DMS53 (cell line): ENCODE measurements around the gene NXF1.
"Not testable (repeated sequence)": the region's sequence is repeated elsewhere in the genome, so short reads cannot be mapped to it uniquely, and the experiment has no call there.

Experiments used
- DNase-seq: peaks from one replicate; lab custom pipeline; 2025; lab: John Stamatoyannopoulos, UW

NXF1 gene

DNA sequence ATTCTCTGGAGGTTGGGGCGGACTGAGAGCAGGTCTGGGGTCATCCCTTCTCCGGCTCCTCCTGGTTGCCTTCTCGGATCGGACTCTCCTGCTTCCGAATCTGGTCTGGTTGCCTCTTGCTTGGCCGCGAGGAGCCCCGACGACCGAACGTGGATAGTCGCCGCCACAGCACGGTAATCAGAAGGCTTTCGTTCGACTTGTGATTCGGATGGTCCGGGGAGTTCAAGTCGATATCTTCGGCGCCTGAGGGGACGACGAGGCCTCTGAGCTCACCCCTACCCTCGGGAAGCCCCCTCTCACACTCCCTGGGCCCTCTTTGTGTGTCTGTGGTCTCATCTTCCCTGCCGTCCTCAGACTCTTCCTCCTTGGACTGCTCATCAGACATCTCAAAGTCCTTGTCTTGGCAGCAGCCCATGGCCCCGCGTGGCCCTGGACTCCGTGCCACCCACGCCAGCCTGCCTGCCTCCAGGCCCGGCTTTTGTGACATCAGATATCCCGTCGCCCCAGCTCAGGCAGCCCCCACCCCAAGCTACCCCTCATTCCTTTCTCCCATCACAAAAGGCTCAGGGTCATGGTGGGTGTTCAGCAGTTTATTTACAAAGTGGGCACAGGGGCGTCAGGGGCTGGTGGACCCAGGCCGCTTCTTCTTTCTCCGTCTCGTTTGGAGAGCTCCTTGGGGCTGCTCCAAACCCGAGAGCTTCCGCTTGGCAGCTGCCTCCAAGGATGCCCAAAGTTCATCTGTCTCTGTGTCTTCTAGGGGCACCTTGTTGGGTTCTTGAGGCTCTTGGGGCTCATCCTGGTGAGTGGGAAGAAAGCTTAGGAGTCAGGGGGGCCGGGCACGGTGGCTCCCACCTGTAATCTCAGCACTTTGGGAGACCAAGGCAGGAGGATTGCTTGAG lies 27.3 kb upstream of the NXF1 start, which contains the start of gene TEX54:
Gene TEX54, minus strand, starts transcription at position 506 of the 899 bp plus-strand sequence.
- DNase-seq, result peak; percentile 91

GRCh38 chr11:62831520-62832335 lies 26.5 kb upstream of the NXF1 start, which contains the start of gene STX5:
Gene STX5, minus strand, starts transcription at chr11:62832051. Its CDS starts 808 bp downstream, at chr11:62831243.
- DNase-seq, result peak; percentile 99

GRCh38 chr11:62830904-62831519 lies 25.8 kb upstream of the NXF1 start:
- DNase-seq, result no peak

DNA sequence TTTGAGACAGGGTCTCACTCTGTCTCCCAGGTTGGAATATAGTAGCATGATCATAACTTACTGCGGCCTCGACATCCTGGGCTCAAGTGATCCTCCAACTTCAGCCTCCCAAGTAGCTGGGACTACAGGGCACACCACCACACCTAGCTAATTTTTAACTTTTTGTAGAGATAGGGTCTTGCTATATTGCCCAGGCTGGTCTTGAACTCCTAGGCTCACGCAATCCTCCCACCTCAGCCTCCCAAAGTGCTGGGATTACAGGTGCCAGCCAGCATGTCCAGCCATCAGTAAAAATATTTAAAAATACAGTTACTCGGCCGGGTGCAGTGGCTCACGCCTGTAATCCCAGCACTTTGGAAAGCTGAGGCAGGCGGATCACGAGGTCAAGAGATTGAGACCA lies 22.9 kb upstream of the NXF1 start:
- not testable (repeated sequence) for DNase-seq

DNA sequence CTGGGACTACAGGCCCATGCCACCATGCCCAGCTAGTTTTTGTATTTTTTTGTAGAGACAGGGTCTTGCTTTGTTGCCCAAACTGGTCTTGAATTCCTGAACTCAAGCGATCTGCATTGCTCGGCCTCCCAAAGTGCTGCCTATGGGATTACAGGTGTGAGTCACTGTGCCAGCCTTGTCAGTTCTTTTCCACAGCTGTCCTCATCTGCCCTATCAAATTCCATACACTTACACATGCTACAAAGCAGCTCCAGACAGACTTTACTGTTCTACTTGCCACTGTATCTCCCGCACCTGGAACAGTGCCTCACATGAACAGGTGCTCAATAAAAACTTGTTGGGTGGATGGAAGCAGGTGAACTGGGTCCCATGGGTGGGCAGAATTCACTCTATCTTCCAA lies 18.4 kb upstream of the NXF1 start:
- no peak for DNase-seq

DNA sequence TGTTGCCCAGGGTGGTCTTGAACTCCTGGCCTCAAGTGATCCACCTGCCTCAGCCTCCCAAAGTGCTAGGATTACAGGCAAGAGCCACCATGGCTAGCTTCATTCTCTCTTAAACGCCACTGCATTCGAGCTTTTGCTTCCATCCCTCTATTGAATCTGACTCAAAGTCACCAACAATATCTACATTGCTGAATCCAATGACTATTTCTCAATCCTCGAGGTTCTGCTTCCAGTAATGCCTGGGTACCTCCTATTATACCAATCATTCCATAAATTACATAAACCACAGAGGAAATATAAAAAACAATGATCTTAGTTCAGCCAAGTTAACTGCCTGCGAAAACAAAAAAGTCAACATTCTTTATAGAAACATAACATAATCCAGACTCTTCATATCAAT lies 11.9 kb upstream of the NXF1 start:
- DNase-seq, result no peak

DNA sequence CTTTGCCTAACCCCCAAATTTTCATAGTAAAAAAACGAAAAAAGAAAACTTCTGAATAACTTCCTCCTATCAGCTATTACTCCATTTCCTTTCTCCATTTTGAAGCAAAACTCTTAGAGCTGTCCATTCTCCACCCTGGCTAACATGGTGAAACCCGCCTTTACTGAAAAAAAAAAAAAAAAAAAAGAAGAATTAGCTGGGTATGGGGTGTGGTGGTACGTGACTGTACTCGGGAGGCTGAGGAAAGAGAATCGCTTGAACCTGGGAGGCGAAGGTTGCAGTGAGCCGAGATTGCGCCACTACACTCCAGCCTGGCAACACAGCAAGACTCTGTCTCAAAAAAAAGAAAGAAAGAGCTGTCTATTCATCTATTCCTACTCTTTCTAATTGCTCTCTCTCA lies 11.3 kb upstream of the NXF1 start:
- DNase-seq, result no peak

DNA sequence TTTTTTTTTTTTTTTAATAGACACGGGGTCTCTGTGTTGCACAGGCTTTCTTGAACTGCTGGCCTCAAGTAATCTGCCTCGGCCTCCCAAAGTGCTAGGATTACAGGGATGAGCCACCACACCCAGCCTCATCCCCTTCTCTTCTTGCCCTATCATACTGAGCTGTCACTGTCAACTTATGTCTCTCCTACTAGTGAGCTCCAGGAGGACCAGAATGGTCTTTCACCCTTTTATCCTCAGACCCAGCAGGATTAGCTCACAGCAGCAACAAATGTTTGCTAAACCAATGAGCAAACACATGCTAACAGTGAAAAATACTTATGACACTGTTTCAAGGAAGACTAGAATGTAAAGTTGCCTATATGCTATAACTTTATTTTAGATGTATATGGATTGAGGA lies 6.4 kb upstream of the NXF1 start:
- no peak for DNase-seq

DNA sequence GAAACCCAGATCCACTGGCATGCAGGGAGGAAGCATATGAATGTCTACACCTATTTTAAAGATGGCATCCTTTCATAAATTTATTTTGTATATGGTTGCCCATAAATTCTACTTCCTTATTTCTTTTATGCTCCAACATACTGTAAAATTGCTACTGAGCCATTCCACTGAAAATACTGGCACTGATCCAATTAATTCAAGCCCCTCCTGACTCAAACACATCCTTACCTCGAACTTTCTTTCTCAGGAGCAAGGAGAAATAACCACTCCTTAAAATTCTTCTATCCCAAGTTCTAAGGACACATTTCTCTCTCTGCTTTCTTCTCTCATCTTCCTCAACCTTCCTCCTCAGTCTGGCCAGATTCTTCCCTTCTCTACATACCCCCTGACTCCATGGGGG lies 5.5 kb upstream of the NXF1 start:
- DNase-seq, result no peak

DNA sequence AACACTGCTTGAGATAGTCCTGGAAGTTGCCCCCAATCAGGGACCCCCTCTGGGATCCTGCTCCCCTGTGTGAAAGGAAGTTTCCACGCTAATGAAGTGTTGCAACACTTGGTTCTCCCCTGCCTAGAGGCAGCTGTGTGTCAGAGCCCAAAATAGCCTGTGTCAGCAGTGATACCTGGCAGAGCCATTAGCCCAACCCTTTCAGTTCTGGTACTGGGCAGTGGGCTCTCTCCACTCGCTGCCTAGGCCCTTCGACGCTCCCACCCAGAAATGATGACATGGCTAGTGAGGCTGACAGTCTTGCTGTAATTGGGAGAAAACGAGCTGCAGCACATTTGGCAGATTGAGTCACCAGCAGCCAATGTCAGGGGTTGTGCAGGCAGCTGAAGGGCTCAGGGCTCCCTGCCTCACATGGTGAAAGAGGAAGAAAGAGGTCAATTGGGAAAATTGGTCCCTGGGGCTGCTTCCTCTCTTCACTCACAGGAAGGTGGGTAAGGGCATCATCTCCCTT lies 1.4 kb upstream of the NXF1 start:
- peak; percentile 30 for DNase-seq

DNA sequence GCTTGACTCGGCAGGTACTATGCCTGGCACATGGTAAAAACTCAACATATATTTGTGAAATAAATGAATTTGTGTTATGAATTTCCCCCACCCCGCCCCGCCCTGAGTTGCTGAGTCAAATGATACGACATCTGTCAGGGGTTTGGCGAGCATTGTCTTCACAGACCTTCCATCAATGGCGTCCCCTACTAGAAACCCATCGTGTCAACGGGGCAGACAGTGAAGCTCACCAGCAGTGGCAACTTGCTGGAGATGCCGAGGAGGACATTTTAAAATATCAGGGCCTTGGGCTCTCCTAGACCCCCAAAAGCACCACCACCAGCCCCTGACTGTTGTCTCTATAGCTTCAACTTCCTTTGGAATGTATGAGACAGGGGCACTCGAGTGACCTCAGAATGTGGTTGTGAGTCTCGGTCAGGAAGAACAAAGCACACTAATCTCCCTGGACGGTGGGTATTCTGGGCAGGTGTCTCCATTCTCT lies 761 bp upstream of the NXF1 start:
- peak; percentile 66 for DNase-seq

- peak; percentile 62 for DNase-seq
These were observed 747 bp downstream of the NXF1 start for GRCh38 chr11:62804310-62805075.

GRCh38 chr11:62801071-62801470 lies 4.2 kb downstream of the NXF1 start:
- no peak for DNase-seq

GRCh38 chr11:62799486-62799885 lies 5.8 kb downstream of the NXF1 start:
- no peak for DNase-seq

DNA sequence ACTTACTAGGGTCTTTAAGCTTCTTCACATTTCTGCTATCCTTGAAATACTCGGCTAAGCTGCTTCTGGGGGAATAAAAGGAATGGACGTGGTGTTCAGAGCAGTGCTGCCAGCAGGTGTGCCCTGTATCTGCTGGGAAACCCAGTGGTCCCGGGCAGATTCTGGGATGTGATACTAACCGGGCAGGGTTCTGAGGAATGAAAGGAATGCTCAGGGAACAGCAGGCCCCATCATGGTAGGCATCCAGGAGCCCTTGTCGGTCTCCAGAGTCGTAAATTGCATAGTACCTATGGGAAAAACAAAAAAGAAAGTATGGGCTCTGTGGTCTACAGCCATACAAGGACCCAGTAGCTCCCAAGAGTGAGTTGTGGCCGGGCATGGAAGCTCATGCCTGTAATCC lies 9.0 kb downstream of the NXF1 start:
- no peak for DNase-seq

GRCh38 chr11:62794201-62794775 lies 11.0 kb downstream of the NXF1 start:
- no peak for DNase-seq

DNA sequence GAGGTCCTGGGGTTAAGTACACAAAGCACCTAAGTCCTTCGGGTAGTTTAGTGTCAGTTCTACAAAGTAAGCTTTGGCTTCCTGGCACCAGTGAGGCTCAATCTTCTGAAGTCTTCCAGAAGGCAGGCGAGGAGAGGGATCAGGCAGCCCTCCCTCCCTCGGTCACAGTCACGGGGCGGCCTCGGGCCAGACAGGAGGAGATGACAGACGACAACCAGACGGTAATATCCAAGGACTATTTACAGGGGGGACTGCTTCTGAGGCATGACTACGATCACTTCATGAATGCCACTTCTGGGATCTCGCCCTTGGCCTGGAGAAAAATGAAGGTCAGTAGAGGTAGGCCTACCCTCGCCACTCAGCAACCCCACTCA lies 13.1 kb downstream of the NXF1 start:
- DNase-seq, result peak; percentile 68

DNA sequence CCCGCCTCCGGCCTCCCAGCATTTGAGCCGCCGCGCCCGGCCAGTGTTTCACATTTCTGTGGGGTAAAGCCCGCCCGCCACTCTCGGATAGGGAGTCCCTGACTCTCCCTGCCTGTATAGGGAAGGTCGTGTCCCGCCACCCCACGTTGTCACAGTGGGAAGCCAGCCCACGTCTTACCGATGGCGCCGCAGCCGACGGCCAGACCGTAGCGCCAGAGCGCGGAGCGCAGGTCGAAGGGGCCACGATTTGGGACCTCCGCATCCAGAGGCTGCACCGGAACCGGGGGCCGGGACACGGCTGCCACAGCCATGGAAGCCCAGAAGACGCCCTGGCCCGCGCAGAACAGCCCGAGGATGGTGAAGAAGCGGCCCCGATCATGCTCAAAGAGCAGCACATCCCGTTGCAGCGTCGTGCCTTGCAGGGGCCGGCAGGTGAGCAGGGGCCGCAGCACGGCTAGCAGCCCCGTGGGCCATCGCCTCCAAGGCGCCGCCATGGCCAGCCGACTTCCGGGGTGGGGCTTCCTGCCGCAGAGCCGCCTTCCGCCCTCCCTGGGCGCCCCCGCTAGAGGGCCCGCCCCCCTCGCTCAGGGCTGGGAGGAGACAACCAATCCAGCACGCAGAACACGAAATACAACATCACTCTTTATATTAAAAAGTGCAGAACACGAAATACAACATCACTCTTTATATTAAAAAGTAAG lies 13.6 kb downstream of the NXF1 start, which contains the start of gene TMEM223:
Gene TMEM223, minus strand, starts transcription at position 506 of the 701 bp plus-strand sequence. Its CDS starts 12 bp downstream, at position 494.
- DNase-seq, result peak; percentile 92

DNA sequence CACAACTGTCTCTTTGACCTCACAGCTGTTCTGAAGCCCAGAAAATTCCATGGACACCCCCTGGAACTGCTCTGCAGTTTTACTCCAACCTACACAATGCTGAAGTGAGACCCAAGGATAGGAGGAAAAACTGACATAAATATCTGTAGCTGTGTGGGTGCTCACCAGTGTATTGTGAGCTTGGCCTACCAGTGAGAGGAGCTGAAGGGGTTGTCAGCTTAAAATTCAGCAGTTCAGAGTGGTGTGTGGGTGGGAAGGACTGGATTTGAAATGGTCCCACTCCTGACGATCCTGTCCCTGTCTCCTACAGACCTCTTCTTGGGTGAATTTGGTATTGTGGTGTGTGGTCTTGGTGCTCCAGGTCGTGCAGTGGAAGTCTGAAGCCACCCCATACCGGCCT lies 15.7 kb downstream of the NXF1 start:
- no peak for DNase-seq

GRCh38 chr11:62788991-62789390 lies 16.2 kb downstream of the NXF1 start:
- peak; percentile 29 for DNase-seq
